IMR-90 (cell line): Measurements from ENCODE around the gene PALM2AKAP2. TPM values are rescaled to one million over a fixed set of nuclear protein-coding genes. Genes with fewer than 3 reads are reported as not detected.

Experiments
- ATAC-seq: fragments of 200-7000 bp; cut with Tn5 transposase; 2 replicates; pipeline ENCODE4 v1.9.1; 2020; ENCODE audit warnings: low read depth, mild to moderate bottlenecking, moderate library complexity
- BruUV-seq: library from RNA; stranded (reverse); fragments of 400-500 nt; replicated peaks from 2 replicates; lab custom pipeline; 2021; lab: Mats Ljungman, UMichigan
- CTCF ChIA-PET: fragments of 300-600 bp; formaldehyde crosslinking; extraction: SDS; loops from one replicate; lab custom pipeline; 2021; ENCODE audit warnings: antibody characterized with exemption; lab: Yijun Ruan, JAX
- POLR2A ChIA-PET: fragments of 300-600 bp; sonication (Branson Sonifier 250); formaldehyde crosslinking; loops from one replicate; lab custom pipeline; 2022; ENCODE audit warnings: antibody characterized with exemption; ENCODE audit not compliant: unreplicated experiment; lab: Charles Lee
- DNase-seq: peaks from one replicate; pipeline ENCODE4 v3.0.0; 2013
- H2AFZ ChIP-seq: replicated peaks from 2 replicates; pipeline ENCODE3; 2013; ENCODE audit warnings: low read length, mild to moderate bottlenecking; ENCODE audit not compliant: poor library complexity
- H2AK5ac ChIP-seq: 2 replicates; pipeline ENCODE4 v1.6.1; 2013; ENCODE audit warnings: low read depth, low read length, inconsistent platforms
- H2AK9ac ChIP-seq: replicated peaks from 2 replicates; pipeline ENCODE3; 2013; ENCODE audit warnings: mild to moderate bottlenecking, low read depth, low read length, moderate library complexity; ENCODE audit not compliant: poor library complexity
- H2BK120ac ChIP-seq: 2 replicates; pipeline ENCODE4 v1.6.1; 2013; ENCODE audit warnings: low read depth, low read length, inconsistent platforms
- H2BK15ac ChIP-seq: 3 replicates; pipeline ENCODE4 v1.6.1; 2013; ENCODE audit warnings: low read depth, low read length, inconsistent platforms
- H2BK20ac ChIP-seq: 2 replicates; pipeline ENCODE4 v1.6.1; 2013; ENCODE audit warnings: low read depth, mild to moderate bottlenecking, inconsistent platforms, low read length, moderate library complexity
- H2BK5ac ChIP-seq: 2 replicates; pipeline ENCODE4 v1.6.1; 2013; ENCODE audit warnings: mild to moderate bottlenecking, low read depth, low read length, inconsistent platforms; ENCODE audit not compliant: poor library complexity, severe bottlenecking
- H3K14ac ChIP-seq: replicated peaks from 2 replicates; pipeline ENCODE4 v1.6.1; 2013; ENCODE audit warnings: low read depth, low read length, inconsistent platforms
- H3K18ac ChIP-seq: 2 replicates; pipeline ENCODE4 v1.6.1; 2013; ENCODE audit warnings: low read depth, low read length, control low read depth
- H3K23ac ChIP-seq: 2 replicates; pipeline ENCODE4 v1.6.1; 2013; ENCODE audit warnings: low read depth, low read length, inconsistent platforms
- H3K27ac ChIP-seq: 2 replicates; pipeline ENCODE4 v1.5.1; 2013; ENCODE audit warnings: mild to moderate bottlenecking, control low read depth, low read length; ENCODE audit not compliant: insufficient read depth
- H3K27me3 ChIP-seq: 2 replicates; pipeline ENCODE4 v1.6.1; 2013; ENCODE audit warnings: low read length; ENCODE audit not compliant: control insufficient read depth, insufficient read depth
- H3K36me3 ChIP-seq: 2 replicates; pipeline ENCODE4 v1.6.1; 2013; ENCODE audit warnings: low read length, mixed read lengths; ENCODE audit not compliant: control insufficient read depth, insufficient read depth
- H3K4ac ChIP-seq: 2 replicates; pipeline ENCODE4 v1.6.1; 2013; ENCODE audit warnings: low read depth, low read length, inconsistent platforms
- H3K4me1 ChIP-seq: 2 replicates; pipeline ENCODE4 v1.6.1; 2013; ENCODE audit warnings: low read length, mixed read lengths; ENCODE audit not compliant: control insufficient read depth, insufficient read depth
- H3K4me2 ChIP-seq: 2 replicates; pipeline ENCODE4 v1.6.1; 2013; ENCODE audit warnings: low read depth, mild to moderate bottlenecking, control low read depth, low read length, moderate library complexity
- H3K4me3 ChIP-seq: 2 replicates; pipeline ENCODE4 v1.5.1; 2013; ENCODE audit warnings: low read depth, mild to moderate bottlenecking, control low read depth, low read length, moderate library complexity; ENCODE audit not compliant: insufficient read depth
- H3K56ac ChIP-seq: 2 replicates; pipeline ENCODE4 v1.6.1; 2013; ENCODE audit warnings: low read length, inconsistent platforms; ENCODE audit not compliant: insufficient read depth; ENCODE audit errors: extremely low read depth
- H3K79me1 ChIP-seq, 2 experiments: 2 replicates each; pipeline ENCODE4 v1.6.1; 2013; ENCODE audit warnings: low read length in 2 of 2, inconsistent platforms in 1 of 2, low read depth in 1 of 2
- H3K9ac ChIP-seq: 2 replicates; pipeline ENCODE4 v1.6.1; 2013; ENCODE audit warnings: low read depth, low read length, control low read depth
- H3K9me1 ChIP-seq: 2 replicates; pipeline ENCODE4 v1.6.1; 2013; ENCODE audit warnings: low read length, inconsistent platforms; ENCODE audit not compliant: insufficient read depth
- H3K9me3 ChIP-seq: 2 replicates; pipeline ENCODE4 v1.6.1; 2013; ENCODE audit warnings: low read length; ENCODE audit not compliant: control insufficient read depth, insufficient read depth
- H4K20me1 ChIP-seq: 2 replicates; pipeline ENCODE4 v1.6.1; 2013; ENCODE audit warnings: low read length, inconsistent platforms; ENCODE audit not compliant: insufficient read depth
- H4K5ac ChIP-seq: 2 replicates; pipeline ENCODE4 v1.6.1; 2013; ENCODE audit warnings: mild to moderate bottlenecking, low read depth, low read length, control low read depth
- H4K8ac ChIP-seq, 2 experiments: 2 replicates each; pipeline ENCODE4 v1.6.1; 2013; ENCODE audit warnings: low read depth in 2 of 2, low read length in 2 of 2, control low read depth in 1 of 2, inconsistent platforms in 1 of 2
- H4K91ac ChIP-seq: 2 replicates; pipeline ENCODE4 v1.6.1; 2013; ENCODE audit warnings: low read depth, low read length, inconsistent platforms; ENCODE audit not compliant: insufficient read depth
- BHLHE40 ChIP-seq: fragments of 150-350 bp; IDR thresholded peaks from 2 replicates; pipeline ENCODE4 v1.6.1; 2016; ENCODE audit warnings: mild to moderate bottlenecking, low read depth, low read length
- CEBPB ChIP-seq: IDR thresholded peaks from 2 replicates; pipeline ENCODE4 v1.6.1; 2012; ENCODE audit warnings: low read depth, low read length, improper control_type of control experiment
- MAFK ChIP-seq: IDR thresholded peaks from 2 replicates; pipeline ENCODE4 v1.6.1; 2012; ENCODE audit warnings: low read depth, low read length, improper control_type of control experiment
- WGBS, 2 experiments: methylation state at CpG; one replicate each; pipeline versions ENCODE4 v1.1.5 to v1.1.7; 2013; ENCODE audit warnings: missing lambda C conversion rate in 2 of 2; ENCODE audit not compliant: insufficient read length in 1 of 2; ENCODE audit errors: extremely low coverage in 2 of 2; 5-methylcytosine and 5-hydroxymethylcytosine counted together
- dilution Hi-C: fragments of 300-500 bp; cut with HindIII; formaldehyde crosslinking; loops from one replicate; pipeline ENCODE4 v1.14.3; 2018; ENCODE audit warnings: low sequenced_read_pairs; ENCODE audit not compliant: unreplicated experiment
- in situ Hi-C: fragments of 300-500 bp; cut with MboI; formaldehyde crosslinking; loops from 3 replicates; pipeline ENCODE4 v1.14.3; 2019; ENCODE audit warnings: low sequenced_read_pairs, inconsistent platforms, mixed read lengths
- intact Hi-C: fragments of 100-400 bp; cut with micrococcal nuclease; formaldehyde crosslinking; loops from 2 replicates; pipeline ENCODE4 v1.10.0; 2022
- polyA plus RNA-seq, 3 experiments: library from polyadenylated mRNA; depleted of rRNA; stranded (reverse); fragments of >200 nt; gene quantifications; 2 replicates each; pipeline ENCODE4 v1.2.3, GENCODE V29; 2012; ENCODE audit warnings: low replicate concordance in 1 of 3
- total RNA-seq: library from RNA; depleted of rRNA; stranded (reverse); fragments of >200 nt; gene quantifications from 2 replicates; pipeline ENCODE4 v1.2.3, GENCODE V29; 2012

Gene PALM2AKAP2
- total and polyA plus RNA-seq, 2 of the 4 experiments (the other 2 are of a cell fraction): 3.2 to 14.2 TPM

DNA sequence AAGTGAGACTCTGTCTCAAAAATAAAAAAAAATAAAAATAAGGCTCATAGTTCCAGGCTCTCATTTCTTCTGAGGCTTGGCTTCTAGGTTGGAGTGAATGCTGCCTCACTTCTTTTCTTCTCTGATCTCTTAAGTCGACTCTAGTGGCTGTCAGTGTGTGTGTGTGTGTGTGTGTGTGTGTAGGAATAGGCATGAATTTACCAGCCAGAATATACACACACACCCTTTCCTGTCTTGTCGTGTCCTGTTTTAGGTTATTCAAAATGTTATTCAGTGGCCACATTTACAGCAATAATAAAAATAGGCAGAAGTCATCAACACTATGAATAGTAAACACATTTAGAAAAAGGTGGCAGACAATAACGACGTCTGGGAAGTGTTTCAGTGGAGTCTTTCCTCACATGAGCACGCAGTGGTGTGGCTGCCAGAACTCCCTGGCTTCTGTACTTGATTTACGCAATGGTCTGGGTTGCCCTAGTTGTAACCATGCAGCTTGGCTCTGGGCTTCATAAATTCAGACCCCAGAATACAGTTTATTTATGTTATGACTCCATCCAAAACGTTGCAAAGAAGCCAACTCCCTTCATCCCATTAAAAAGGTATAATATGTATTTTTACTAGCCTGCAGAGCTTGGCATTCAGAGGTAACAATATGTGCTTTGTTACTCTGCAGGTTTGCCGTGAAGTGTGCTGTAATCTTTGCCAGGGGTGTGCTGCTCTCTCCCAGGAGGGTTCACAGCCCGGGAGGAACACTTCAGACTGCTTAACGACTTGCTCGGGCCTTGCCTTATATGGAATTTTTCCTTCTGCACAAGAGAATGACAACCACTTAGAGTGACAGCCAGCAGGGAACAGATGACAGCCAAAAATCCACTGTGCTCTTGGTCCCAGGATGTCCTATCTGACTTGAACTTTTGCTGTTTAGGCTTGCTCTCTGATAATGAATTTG is 34.4 kb upstream of the PALM2AKAP2 start:
- in situ Hi-C loops: no loop called here
- Histone ChIP-seq H2BK5ac (peak overlapping the region; percentile 41), H3K4me2 (peak overlapping the region; percentile 0; the same call in 1 of the 2 replicates), H3K14ac (peak overlapping the region; percentile 64), H4K91ac (peak overlapping the region; percentile 52), H3K36me3 (no peaks in the 10 kb centered on the region), H2AFZ (peak overlapping the region; percentile 51), H4K5ac (no peak overlapping the region), H3K4ac (peak overlapping the region; percentile 55), H4K20me1 (no peaks in the 10 kb centered on the region), H3K9me3 (no peaks in the 10 kb centered on the region), H4K8ac (peak overlapping the region in 1 of 2 experiments; percentile 22; a peak in 1 of 4 replicates), H2BK120ac (peak overlapping the region; percentile 51; the same call in 1 of the 2 replicates), H3K79me1 (no peaks in the 10 kb centered on the region), H3K4me1 (peaks cover 8% of the 10 kb centered on the region), H3K56ac (0 out of 2 replicates have a peak overlapping the region, but pooled peaks have one; percentile 10), H3K9me1 (peaks cover 13% of the 10 kb centered on the region; the same call in 1 of the 2 replicates), H2BK15ac (peak overlapping the region; percentile 3; the same call in 2 of the 3 replicates), H2BK20ac (peak overlapping the region; percentile 69; the same call in 1 of the 2 replicates), H2AK5ac (peak overlapping the region; percentile 15; the same call in 1 of the 2 replicates), H3K23ac (peak overlapping the region; percentile 57; the same call in 1 of the 2 replicates), H3K27ac (no peak overlapping the region), H2AK9ac (no peak overlapping the region), H3K4me3 (no peak overlapping the region), H3K18ac (no peak overlapping the region), H3K9ac (no peak overlapping the region; the same call in 1 of the 2 replicates), H3K27me3 (no peaks in the 10 kb centered on the region)
- ATAC-seq (peak; percentile 83), DNase-seq (peak; percentile 75)
- TF ChIP-seq BHLHE40 (0 out of 2 replicates have a peak, but pooled peaks have one; percentile 28), MAFK (no peak), CEBPB (peak; percentile 24; the same call in 1 of the 2 replicates)
- CTCF ChIA-PET: interaction anchor here (1.6 kb wide), 1 partner anchor 26 kb away, joined by 4 read pairs; no protein-coding TSS in a partner anchor
- WGBS, 2 experiments: 6% methylated on average over 2 of the region's 11 CpGs; no CpG with 5 or more reads in 1 of the 2 experiments
- dilution Hi-C loops: no loop called here
- intact Hi-C loops: no loop called here
- POLR2A ChIA-PET: no interaction called here
- no TSS peak for BruUV-seq
